GM18951 (cell line): Measurements from ENCODE around the gene FGF23.
"Not testable (repeated sequence)": the region's sequence is repeated elsewhere in the genome, so short reads cannot be mapped to it uniquely, and the experiment has no call there.

Experiments
- POLR2A ChIP-seq: IDR thresholded peaks from 4 replicates; pipeline ENCODE4 v1.6.1; 2011; ENCODE audit warnings: mild to moderate bottlenecking; ENCODE audit not compliant: insufficient read length, insufficient read depth; ENCODE audit errors: extremely low read depth
- in situ Hi-C: fragments of 300-500 bp; cut with MboI; formaldehyde crosslinking; loops from one replicate; pipeline ENCODE4 v1.12.0; 2022; ENCODE audit warnings: low sequenced_read_pairs, mixed read lengths, inconsistent platforms; ENCODE audit not compliant: unreplicated experiment

Gene FGF23

DNA sequence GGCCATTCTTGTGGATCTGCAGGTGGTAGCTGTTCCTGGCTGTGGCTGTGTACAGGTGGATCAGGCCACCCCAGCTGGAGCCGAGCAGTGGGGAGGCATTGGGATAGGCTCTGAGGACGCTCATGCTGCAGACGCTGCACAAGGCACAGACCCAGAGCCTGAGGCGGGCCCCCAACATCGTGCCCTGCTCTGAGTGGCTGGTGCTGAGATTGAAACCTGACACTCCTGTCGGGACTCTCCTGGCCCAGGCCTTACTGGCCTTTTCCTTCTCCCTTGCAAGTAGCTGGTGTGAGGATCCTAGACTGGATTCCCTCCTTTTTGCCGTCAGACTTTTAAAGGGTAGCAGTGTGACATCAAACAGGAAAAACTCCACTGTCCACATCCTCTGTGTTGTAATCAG, at the start of gene FGF23:
TSS of gene FGF23 (minus strand) at position 308 of the 400 bp plus-strand sequence. CDS start at position 178, 130 bp downstream.
- in situ Hi-C loops, result no loop called here
- TF ChIP-seq POLR2A, result no peak

- in situ Hi-C loops, result no loop called here
- no peak for TF ChIP-seq POLR2A
Observed at GRCh38 chr12:4424422-4424821, 44.9 kb upstream of the FGF23 start.

- in situ Hi-C loops, result no loop called here
- no peak for TF ChIP-seq POLR2A
Observed at GRCh38 chr12:4423528-4424195, 44.1 kb upstream of the FGF23 start.

GRCh38 chr12:4422985-4423384, 43.5 kb upstream of the FGF23 start:
- no peak for TF ChIP-seq POLR2A
- in situ Hi-C loops, result no loop called here

- no peak for TF ChIP-seq POLR2A
Observed at GRCh38 chr12:4421590-4422031, 42.1 kb upstream of the FGF23 start.

DNA sequence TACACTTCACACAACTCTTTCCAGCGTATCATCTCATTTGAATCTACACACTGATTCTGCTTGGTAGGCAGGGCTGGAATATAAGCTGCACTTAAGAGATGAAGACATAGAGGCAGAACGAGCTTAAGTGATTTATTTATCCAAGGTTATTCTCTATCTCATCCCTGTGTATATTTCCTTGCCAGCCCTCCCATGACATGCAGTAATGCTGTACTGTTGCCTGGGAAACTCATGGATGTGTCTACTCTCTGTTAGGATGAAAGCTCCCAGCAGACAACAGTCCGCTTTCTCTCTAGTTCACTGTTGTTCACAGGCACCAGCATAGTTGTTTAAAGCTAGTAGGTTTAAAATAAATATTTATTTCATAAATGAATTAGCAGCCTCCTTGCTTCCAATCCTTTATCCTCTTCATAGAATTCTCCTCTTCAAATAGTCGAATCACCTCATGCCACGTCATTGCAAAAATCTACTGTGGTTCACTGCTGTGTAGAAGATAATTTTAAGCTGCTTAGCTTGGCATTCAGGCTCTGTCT, 40.7 kb upstream of the FGF23 start:
- TF ChIP-seq POLR2A, result no peak
- in situ Hi-C loops, result no loop called here

More at GRCh38 chr12:4421590-4422031, 42.1 kb upstream of the FGF23 start:
- in situ Hi-C loops, result no loop called here

GRCh38 chr12:4418913-4419312, 39.4 kb upstream of the FGF23 start:
- in situ Hi-C loops, result no loop called here
- TF ChIP-seq POLR2A, result no peak

DNA sequence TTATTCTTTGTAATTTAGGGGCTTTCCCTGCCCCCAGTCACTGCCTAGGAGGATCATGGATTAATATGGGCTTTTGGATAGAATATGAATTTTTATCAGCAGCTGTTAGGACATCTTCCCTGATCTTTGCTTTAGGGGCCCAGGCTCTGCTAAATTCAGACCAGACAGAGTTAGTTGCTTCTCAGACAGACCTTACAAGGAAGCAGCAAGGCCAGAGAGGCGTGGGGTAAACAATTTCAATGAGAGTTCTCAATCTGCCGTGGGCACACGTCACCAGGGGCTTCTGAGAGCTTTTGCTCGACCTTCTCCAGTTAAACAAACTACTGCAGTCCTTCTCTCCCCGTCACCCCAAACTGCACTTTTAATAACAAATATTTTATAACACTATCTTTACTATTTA, 38.4 kb upstream of the FGF23 start:
- TF ChIP-seq POLR2A, result no peak
- in situ Hi-C loops, result no loop called here

DNA sequence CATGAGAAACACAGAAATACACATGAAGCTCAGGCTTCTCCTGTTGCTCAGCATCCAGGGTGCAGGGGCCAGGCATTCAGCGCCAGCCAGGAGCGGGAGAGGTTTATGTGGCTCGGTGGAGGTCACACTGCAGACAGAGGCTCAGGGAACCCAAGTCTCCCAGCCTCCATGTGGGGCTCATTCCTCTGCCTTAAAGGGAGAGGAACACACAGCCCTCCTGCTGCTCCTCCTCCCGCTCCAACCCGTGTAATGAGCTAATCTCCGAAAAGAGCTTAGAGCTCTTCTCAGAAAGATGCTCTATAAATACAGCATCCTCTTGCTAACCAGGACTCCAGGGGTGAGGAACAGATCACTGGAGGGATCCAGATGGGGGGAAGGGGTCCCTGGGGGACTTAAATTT, 37.9 kb upstream of the FGF23 start:
- in situ Hi-C loops, result no loop called here

DNA sequence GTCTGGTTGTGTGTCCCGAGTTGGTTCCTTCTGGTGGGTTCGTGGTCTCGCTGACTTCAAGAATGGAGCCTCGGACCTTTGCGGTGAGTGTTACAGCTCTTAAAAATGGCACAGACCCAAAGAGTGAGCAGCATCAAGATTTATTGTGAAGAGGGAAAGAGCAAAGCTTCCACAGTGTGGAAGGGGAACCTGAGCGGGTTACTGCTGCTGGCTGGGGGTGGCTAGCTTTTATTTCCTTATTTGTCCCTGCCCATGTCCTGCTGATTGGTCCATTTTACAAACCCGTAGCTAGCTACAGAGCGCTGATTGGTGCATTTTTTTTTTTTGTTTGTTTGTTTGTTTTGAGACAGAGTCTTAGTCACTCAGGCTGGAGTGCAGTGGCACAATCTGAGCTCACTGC, 36.8 kb upstream of the FGF23 start:
- TF ChIP-seq POLR2A, result no peak
- in situ Hi-C loops, result no loop called here

More for the DNA sequence above, 37.9 kb upstream of the FGF23 start:
- no peak for TF ChIP-seq POLR2A

DNA sequence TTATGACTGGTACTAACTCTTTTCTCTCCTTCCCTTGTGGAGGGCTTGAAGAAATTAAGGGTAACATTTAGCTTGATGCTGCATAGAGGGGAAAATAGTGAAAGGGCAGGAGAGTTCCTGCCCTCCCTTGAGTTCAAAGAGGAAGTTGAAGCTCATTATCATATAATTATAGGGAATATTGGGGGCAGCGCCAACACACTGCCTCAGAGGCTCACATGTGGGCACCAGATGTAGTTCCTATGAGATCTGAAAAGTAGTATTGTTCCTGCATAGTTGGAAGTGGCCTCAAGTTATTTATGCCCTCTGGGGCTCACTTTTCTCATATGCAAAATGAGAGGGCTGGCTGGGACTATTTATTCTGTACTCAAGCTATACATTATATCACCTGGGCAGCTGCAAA, 33.0 kb upstream of the FGF23 start:
- TF ChIP-seq POLR2A, result no peak
- in situ Hi-C loops, result no loop called here

DNA sequence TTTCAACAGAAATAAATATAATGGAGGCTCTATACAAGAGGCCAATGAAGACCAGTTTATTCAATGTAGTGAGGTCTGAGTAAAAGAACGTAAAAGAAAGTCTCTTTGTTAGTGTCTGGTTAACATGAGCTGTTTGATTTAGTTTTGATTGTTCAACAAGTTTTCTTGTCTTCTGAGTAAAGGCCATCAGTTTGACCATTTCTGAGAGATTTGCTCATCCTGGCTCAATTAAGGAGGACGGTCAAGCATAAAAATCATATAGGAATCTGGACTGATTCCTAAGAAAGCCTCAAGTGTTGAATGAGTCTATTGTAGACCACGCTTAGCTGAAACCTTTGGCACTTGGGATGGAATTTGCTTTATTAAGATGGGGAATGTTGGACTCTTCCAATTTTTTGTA, 32.5 kb upstream of the FGF23 start:
- in situ Hi-C loops, result no loop called here
- TF ChIP-seq POLR2A, result no peak

DNA sequence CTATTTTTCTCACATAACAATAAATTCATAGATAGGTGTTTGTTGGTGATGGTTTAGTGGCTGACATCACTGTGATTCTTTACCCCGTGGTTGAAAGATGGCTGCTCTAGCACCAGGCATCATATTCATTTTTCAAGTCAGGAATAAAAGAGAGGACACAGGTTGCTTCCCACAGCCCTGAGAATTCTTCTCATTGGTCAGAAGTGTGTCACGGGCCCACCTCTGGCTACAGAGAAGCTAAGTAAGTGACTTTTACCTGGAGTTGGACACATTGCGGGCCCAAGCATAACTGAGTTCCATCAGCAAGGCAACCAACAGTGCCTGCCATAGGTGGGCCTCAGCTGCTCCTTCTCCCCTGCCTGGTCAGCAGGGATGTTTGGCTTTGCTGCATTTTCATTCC, 27.6 kb upstream of the FGF23 start:
- TF ChIP-seq POLR2A, result no peak
- in situ Hi-C loops, result no loop called here

- in situ Hi-C loops, result not testable (repeated sequence)
Observed at GRCh38 chr12:4404877-4405637, 25.5 kb upstream of the FGF23 start.
